GM18508 (cell line): ENCODE data around the gene ALDH7A1.

Experiments used
- ATAC-seq: cut with Tn5 transposase; IDR thresholded peaks from one replicate; pipeline ENCODE4 v1.9.1; 2021; ENCODE audit warnings: moderate number of reproducible peaks; ENCODE audit not compliant: insufficient read depth, unreplicated experiment

Gene ALDH7A1

GRCh38 chr5:126481243-126481642, 113.8 kb downstream of the ALDH7A1 start:
- ATAC-seq, result no peak
